ENCODE results near the gene MT1A.
A peak's percentile ranks its signal among the peaks of the same experiment; 100 is the strongest.

Gene MT1A

DNA sequence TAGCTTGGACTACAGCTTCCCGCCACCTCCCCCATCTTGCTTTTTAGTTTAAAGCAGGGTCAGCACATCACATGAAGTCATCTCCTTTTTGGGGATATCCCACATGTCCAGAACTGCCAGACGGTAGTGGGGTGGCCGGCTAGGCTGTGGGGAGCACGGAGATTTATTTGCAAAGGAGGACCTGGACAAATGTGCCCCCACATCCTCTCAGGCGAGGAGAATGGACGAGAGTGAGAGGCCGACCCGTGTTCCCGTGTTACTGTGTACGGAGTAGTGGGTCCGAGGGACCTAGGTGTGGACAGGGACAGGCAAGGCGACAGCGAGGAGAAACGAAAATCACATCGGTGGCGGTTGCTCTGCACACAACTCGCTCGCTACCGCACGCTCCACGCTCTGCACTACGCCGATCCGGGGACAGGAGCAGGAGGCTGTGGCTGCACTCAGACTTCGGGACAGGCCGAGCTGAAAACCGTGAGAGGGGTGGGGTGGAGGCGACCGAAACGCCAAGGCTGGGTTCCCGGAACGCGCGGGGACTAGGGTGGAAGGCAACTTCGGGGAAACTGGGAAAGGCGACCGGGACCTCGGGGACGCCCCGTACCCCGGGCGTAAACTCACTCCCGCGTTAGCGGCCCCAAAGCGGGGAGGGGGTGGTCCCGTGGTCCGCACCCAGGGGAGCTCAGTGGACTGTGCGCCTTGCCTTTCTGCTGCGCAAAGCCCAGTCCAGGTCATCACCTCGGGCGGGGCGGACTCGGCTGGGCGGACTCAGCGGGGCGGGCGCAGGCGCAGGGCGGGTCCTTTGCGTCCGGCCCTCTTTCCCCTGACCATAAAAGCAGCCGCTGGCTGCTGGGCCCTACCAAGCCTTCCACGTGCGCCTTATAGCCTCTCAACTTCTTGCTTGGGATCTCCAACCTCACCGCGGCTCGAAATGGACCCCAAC is at the start of gene MT1A:
TSS of gene MT1A (plus strand) at position 853 of the 937 bp plus-strand sequence. CDS start at position 926, 73 bp downstream.
- DNase-seq (ENCODE audit: insufficient read length, low spot score) (no peak), FAIRE-seq (no peak)

DNA sequence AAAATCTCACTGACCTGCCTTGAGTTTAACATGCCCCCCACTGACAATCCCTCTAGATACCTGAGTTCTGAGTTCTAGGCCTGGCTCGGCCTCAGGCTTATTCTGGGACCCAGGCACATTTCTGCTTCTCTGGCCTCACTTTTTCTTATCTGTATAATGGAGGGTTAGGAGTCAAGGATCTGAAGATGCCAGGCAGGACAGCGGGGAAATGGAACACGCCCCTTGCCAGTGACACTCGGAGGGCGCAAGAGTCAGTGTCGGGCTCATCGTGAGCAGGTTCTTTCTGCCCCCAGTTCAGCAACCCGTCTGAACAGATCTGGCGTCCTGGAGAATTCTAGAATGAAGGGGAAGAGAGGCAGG is 49.7 kb upstream of the MT1A start:
- no peak for DNase-seq (ENCODE audit: insufficient read length, low spot score)
- FAIRE-seq, result no peak

DNA sequence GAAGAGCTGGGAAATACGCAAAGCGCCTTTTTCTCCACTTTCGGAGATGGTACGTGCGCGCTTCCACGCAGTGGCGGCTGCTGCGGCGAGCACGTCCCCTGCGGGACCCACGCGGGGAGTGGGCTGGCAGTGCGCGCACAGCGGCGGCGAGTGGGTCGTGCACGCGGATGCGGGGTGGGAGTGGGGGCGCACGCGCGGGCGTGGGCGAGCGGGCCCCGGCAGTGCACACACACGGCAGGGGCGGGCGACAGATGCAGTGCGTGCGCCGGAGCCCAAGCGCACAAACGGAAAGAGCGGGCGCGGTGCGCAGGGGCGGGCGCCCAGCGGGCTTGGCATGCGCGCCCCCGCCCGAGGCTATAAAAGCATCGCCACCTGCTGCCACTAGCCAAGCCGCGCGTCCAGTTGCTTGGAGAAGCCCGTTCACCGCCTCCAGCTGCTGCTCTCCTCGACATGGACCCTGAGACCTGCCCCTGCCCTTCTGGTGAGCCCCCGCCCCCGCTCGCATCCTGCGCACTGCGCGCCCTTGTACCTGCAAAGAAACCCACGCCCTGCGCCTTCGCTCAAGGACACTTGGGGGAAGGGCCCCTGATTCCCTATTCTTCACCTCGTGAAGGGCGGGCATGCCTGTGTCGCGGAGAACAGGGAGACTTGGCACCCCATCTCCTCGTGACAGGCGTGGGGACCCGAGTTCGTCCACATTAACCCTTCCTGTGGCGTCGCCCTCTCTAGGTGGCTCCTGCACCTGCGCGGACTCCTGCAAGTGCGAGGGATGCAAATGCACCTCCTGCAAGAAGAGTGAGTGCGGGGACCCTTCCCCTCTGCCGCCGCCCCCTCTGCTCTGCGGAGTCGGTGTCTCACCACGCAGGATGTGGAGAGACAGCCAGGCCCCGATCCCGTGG is 49.1 kb upstream of the MT1A start, which contains the start of gene MT3:
TSS of gene MT3 (plus strand) at position 388 of the 899 bp plus-strand sequence. CDS start at position 451, 63 bp downstream.
- FAIRE-seq (no peak), DNase-seq (ENCODE audit: insufficient read length, low spot score) (no peak)

DNA sequence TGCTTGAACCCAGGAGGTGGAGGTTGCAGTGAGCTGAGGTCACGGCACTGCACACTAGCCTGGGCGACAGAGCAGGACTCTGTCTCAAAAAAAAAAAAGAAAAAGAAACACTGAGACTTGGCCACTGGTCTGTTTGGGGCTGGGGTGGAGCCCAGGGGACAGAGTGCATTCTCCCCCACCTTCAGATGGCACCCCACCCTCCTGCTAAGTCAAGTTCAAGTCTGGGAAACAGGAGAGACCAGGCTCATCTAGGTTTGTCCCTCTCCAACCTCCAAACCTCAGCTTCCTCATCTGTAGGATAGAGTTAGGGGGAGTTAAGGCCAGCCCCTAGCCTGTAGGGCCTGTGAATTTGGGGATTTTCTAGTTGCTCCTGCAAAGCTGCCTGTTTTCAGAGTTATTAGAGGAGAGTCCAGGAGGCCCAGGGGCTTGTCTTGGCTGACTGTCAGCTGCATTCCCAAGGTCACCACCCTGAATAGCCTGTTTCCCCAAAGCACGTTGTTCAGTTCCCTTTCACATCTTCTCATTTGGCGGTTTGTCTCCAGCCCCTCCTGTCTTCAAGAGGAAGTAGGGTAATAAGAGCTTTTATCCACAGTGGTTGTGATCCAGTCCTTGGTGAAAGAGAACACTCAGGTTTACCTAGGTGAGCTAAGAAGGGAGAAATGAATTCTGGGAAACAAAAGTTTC is 46.9 kb upstream of the MT1A start:
- FAIRE-seq, result no peak

DNA sequence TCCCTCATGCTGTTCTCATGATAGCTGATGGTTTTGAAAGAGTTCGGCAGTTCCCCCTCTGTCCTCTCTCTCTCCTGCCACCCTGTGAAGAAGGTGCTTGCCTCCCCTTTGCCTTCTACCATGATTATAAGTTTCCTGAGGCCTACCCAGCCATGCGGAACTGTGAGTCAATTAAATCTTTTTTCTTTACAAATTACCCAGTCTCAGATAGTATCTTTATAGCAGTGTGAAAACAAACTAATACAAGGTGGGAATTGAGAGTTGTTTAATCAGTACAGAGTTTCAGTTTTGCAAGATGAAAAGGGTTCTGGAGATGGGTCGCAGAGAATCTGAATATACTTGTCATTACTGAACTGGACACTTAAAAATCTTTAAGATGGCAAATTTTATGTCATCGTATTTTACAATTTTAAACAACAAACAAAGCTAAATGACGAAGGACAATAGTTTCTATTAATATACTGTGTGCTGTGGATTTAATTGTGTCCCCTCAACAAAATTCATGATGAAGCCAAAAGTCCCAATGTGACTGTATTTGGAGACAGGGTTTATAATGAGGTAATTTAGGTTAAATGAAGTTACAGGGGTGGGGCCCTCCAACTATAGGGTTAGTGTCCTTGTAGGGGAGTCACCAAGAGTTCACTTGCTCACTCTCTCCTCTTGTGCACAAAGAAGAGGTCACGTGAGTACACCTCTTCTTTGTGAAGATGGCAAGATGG is 44.7 kb upstream of the MT1A start:
- FAIRE-seq (no peak), DNase-seq (ENCODE audit: insufficient read length, low spot score) (no peak)

More for the DNA sequence above, 46.9 kb upstream of the MT1A start:
- DNase-seq (ENCODE audit: insufficient read length, low spot score), result no peak

DNA sequence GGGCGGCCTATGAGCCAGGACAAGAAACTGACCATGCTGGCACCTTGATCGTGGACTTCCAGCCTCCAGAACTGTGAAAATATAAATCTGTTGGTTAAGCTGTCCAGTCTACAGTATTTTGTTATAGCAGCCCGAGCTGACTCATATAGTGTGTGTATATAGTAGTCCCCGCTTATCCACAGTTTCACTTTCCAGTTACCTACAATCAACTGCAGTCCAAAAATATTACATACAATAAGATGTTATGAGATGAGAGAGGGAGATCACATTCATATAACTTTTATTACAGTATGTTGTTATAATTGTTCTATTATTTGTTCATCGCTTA is 44.2 kb upstream of the MT1A start:
- DNase-seq (ENCODE audit: insufficient read length, low spot score) (no peak), FAIRE-seq (no peak)

DNA sequence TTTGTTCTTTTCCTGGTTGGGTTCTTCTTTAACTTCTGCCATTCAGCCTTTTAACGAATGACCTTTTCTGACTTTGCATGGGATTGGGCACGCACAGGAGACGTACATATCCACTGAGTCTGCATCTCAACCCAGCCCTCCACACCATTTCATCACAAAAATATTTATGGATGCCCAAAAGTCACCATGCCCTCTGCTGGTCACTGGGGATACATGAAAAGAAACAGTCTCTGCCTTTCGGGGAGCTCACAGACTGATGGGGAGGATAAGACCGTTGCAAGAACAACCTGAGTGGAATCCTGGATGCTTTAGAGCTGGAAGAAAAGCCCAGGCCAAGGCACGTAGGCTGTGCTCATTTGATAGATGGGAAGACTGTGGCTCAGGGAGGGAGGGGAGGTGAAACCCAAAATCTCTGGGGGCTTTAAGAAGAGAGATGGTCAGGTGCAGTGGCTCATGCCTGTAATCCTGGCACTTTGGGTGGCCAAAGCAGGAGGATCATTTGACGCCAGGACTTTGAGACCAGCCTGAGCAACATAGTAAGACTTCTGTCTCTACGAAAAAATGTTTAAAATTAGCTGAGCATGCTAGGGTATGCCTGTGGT is 38.0 kb upstream of the MT1A start:
- peak; percentile 39 for FAIRE-seq
- DNase-seq (ENCODE audit: insufficient read length, low spot score), result no peak

DNA sequence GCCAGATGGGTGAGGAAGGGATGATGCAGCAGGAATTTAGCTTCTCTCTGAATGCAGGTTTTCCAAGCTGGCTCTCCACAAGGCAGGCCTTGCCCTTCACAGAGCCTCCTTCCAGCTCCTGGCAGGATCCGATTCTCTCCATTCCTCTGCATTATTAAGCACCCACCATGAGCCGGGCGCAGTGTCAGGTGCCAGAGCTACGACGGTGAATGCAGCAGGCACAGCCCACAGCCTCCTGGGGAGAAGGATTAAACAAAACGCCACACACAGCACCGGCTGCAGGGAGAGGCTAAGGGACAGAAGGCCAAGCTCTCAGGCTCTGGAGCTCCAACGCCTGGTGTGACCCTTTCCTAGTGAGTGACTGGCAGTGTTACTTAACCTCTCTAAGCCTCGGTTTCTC is 37.1 kb upstream of the MT1A start:
- DNase-seq (ENCODE audit: insufficient read length, low spot score), result no peak
- no peak for FAIRE-seq

DNA sequence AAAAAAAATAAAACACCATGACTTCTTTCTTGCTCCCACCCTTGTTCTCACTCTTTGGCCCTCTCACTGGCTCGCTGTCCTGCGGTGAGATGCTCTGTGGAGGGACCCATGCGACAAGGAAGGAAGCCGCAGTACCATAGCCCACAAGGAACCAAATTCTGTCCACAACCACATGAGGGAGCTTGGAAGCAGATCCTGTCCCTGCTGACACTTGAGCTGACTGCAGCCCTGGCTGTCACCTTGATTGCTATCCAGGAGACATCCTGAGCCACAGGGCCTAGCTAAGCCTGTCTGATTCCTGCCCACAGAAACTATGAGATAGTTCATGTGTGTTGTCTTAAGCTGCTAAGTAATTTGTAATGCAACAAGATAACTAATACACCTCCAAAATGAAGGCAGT is 34.9 kb upstream of the MT1A start:
- no peak for DNase-seq (ENCODE audit: insufficient read length, low spot score)
- FAIRE-seq, result no peak

DNA sequence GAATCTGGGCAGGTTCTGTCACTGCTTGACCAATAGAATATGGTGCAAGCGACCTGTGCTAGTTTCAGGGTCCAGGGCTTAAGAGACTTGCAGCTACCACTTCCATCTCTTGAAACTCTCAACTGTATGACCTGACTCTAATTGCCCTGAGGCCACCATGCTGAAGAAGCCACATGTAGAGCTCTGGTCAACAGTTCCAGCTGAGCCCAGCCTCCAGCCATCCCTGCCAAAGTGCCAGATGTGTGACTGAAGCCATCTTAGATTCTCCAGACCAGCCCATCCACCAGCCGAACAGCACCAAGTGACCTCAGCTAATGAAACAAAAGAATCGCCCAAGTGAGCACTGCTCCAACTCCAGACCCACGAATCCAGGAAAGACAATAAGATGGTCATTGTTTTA is 33.5 kb upstream of the MT1A start:
- FAIRE-seq (no peak), DNase-seq (ENCODE audit: insufficient read length, low spot score) (no peak)

DNA sequence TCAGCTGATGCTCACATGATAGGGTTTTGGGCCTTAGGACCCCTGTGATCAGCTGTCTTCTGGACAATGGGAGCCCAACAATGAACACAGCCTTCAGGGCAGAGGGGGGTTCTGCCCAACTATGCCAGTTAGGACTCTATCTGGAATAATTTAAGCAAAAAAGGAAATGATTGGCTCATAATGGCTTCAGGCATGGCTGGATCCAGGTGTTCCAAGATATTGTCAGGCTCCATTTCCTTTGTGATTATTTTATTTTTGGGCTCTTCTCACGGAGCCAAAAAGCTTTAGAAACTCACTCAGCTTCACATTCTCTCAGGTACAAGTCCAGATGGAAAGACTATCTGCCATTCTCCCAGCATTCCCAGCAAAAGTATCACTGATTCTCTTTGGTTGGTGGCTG is 33.0 kb upstream of the MT1A start:
- FAIRE-seq, result no peak

DNA sequence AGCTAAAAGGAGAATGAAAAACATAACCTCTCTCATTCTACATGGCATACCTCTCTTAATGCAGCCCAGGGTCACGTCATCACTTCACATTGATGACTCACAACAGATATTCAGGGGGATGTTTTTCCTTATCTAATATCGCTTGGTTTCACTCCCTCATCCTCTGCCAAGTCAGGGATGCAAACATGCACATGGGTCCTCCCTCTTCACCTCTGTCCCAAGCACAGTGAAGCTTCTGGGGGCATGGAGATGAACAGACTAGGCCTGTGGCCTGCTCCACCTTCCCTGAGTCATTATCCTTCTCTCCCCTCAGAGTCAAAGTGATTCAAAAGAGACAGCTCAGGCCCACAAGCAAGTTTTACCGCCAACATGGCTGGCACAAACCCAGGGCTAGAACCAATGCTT is 32.4 kb upstream of the MT1A start:
- FAIRE-seq (no peak), DNase-seq (ENCODE audit: insufficient read length, low spot score) (no peak)

More for the DNA sequence above, 33.0 kb upstream of the MT1A start:
- no peak for DNase-seq (ENCODE audit: insufficient read length, low spot score)

DNA sequence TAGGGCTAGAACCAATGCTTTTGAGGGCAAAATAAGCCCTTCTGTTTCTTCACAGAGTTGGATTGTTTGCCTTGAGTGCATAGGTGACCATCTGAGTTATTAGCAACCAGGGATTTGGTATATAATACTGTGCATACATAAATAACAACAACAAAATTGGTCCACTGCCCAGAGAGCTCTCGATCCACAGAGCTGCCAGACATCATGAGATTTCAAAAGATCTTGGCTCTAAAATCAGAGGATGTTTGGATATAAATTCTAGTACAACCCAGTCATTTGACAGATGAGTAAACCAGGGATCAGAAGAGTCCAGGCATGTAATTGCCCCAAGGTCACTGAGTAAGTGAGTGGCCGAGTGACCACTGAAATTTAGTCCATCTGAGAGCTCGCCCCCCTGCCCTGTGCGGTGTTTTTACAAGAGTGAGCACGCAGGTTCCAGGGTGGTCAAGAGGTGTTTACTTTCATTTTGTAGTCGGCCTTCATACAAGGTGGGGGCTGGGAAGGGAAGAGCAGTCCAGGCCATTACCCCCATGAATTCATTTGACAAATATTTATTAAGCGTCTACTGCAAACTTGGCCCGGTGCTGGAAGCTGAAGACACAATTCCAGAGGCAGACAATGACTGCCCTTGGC is 31.9 kb upstream of the MT1A start:
- no peak for DNase-seq (ENCODE audit: insufficient read length, low spot score)
- FAIRE-seq, result no peak

DNA sequence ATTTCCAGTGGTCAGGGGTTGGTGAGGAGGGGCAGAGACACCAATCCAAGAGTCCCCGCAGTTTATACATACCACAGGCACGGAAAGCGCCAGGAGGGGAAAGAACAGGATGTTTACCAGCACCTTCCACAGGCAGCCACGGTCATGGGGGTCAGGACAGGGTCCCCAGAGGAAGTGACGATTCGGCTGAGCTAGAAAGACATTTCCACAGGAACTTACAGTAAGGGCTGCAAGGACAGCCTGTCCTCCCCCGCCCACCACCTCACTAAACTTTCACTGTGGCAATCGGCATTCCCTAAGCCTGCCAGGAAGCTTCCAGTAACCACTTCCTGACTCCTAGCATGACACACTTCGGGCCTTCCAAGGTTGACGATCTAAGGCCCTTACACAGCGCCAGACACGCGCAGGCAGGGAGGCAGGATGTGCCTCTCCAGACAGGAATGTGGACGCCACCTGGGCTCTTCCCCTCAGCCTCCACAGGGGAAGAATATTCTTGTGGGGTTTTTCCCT is 31.3 kb upstream of the MT1A start:
- FAIRE-seq, result no peak
- no peak for DNase-seq (ENCODE audit: insufficient read length, low spot score)

DNA sequence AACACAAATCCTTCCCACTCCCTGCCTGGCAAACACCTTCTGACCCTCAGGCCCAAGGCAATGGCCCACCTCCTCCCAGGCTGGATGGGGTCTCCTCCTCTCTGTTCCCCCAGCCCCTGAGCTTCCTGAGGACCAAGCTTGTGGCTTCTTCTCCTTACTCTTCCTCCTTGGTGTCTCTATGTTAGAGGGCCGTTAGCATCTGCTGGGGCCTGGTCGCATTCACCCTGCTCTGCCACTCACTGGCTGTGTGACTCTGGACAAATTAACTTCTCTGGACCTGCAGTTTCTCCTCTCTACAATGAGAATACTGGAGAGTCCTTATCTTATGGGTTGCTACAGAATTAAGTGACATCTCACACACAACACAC is 30.8 kb upstream of the MT1A start:
- no peak for DNase-seq (ENCODE audit: insufficient read length, low spot score)
- FAIRE-seq, result no peak

DNA sequence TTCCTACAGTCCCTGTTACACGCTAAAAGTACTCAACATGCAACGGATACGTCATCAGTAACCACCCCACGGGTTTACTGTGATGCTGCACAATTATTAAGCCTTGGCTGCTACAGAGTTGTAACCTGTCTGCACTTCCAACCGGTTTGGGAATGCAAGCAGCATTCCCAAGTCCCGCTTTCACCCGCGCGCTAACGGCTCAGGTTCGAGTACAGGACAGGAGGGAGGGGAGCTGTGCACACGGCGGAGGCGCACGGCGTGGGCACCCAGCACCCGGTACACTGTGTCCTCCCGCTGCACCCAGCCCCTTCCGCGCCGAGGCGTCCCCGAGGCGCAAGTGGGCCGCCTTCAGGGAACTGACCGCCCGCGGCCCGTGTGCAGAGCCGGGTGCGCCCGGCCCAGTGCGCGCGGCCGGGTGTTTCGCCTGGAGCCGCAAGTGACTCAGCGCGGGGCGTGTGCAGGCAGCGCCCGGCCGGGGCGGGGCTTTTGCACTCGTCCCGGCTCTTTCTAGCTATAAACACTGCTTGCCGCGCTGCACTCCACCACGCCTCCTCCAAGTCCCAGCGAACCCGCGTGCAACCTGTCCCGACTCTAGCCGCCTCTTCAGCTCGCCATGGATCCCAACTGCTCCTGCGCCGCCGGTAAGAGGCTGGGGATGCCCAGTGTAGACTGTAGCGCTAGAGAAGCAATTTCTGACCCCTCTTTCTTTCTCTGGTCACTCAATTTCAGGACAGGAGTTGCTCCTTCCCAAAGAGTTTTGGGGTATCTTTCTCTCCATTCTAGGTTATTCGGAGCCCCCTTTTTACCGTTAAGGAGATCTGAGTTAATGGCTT is 30.2 kb upstream of the MT1A start, which contains the start of gene MT2A:
TSS of gene MT2A (plus strand) at position 542 of the 833 bp plus-strand sequence. CDS start at position 614, 72 bp downstream.
- FAIRE-seq (peak; percentile 45), DNase-seq (ENCODE audit: insufficient read length, low spot score) (peak; percentile 88)

DNA sequence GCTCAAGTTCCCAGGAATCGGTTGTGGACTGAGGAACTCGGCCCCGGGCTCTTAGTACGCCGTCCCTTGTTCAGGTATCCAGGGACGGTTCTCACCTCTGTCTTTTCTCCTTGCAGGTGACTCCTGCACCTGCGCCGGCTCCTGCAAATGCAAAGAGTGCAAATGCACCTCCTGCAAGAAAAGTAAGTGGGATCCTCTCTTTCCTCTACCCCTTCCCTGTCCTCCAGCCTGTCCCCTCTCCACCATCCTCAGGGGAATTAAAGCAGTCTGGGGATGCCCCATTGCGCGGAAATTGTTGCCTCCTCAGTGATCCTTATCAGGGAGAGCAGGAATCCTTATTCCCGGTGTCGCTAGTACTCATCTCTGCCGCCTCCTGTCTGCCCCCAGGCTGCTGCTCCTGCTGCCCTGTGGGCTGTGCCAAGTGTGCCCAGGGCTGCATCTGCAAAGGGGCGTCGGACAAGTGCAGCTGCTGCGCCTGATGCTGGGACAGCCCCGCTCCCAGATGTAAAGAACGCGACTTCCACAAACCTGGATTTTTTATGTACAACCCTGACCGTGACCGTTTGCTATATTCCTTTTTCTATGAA is 29.5 kb upstream of the MT1A start:
- DNase-seq (ENCODE audit: insufficient read length, low spot score) (no peak), FAIRE-seq (peak; percentile 23)

DNA sequence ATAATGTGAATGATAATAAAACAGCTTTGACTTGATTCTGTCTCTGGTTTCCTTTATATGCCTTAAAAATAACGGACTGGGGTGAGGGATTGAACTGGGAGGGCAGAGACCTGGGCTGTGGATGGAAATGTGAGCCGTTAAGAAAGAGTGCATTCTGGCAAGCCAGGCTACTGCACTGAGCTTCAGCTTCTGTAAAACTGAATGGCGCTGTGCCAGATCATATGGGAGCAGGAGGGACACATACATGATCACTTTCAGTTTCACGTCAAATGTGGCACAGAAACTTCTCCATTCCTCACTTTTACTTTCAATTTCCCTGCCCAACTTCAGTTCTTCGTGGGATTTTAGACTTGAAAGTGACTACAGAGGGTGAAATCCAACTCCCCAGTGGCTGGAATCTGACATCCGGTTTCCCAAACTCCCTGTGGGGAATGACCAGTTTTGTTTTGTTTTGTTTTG is 29.0 kb upstream of the MT1A start:
- FAIRE-seq (peak; percentile 84), DNase-seq (ENCODE audit: insufficient read length, low spot score) (peak; percentile 65)

Measured in GM19239 (cell line).